ENCODE measurements around the gene EEF1AKMT4. TPM values are rescaled to one million over a fixed set of nuclear protein-coding genes. Genes with fewer than 3 reads are reported as not detected.

Gene EEF1AKMT4
- total RNA-seq (2014; rRNA removed; shearing (Covaris generic)): 5.4 and 5.5 TPM in 2 replicates

GRCh38 chr3:184249412-184250166, at the start of gene EEF1AKMT4:
TSS of gene EEF1AKMT4 (plus strand) at chr3:184249672. CDS start at chr3:184249695, 23 bp downstream.
- Histone ChIP-seq H3K36me3 (no peaks in the 10 kb centered on the region; the same call in 1 of the 2 replicates), H3K27ac (peak within 1 kb of the TSS; percentile 73), H3K4me3 (peak within 1 kb of the TSS; percentile 88), H3K4me1 (no peaks in the 10 kb centered on the region), H3K9me3 (replicated peaks) (no peaks in the 10 kb centered on the region), H3K27me3 (no peaks in the 10 kb centered on the region)
- DNase-seq: peak; percentile 96 to 97

DNA sequence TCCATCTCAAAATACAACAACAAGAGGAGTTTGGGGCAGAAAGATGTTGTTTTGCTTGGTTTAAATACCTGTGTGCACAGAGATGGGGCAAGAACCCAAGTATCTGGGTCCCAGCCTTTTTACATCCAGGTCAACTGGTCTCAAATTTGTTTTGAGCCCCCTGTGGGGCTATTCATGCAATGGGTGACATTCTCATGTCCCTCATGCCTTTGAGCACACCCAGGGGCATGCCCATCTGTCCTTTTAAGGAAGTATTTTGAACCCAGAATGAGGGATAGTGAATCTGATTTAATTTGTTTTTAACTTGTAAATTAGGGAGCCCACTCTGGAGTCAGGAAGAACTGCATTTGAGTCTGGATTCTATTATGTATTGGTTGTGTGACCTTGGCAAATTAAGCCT, 48.6 kb upstream of the EEF1AKMT4 start:
- no peak overlapping the region for H3K4me3 ChIP-seq
- no peak overlapping the region for H3K27ac ChIP-seq
- no peaks in the 10 kb centered on the region for H3K27me3 ChIP-seq
- no peaks in the 10 kb centered on the region for H3K9me3 ChIP-seq (replicated peaks)
- no peak for DNase-seq
- no peaks in the 10 kb centered on the region for H3K36me3 ChIP-seq
- H3K4me1 ChIP-seq: no peaks in the 10 kb centered on the region

DNA sequence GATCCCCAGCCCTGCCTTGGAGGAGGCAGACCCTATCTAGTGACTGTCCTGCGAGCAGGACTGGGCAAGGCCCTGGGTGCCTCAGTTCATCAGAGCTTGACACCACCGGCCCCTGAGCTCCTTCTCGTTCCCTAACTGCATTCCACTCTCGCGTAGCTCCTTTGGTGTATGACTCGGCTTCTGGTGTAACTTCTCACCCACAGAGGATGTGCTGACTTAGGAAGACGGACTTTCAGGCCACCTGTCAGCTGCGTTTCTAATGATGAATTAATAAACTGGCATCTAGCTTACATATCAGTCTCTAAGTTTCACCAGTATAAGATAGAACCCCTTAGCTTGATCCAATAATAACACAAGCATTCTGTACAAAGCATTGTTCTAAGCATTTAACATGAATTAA, 45.9 kb upstream of the EEF1AKMT4 start:
- Histone ChIP-seq H3K4me3 (no peak overlapping the region), H3K27ac (no peak overlapping the region), H3K27me3 (no peaks in the 10 kb centered on the region), H3K36me3 (no peaks in the 10 kb centered on the region), H3K4me1 (no peaks in the 10 kb centered on the region), H3K9me3 (replicated peaks) (no peaks in the 10 kb centered on the region)
- no peak for DNase-seq

- no peak for DNase-seq
- H3K4me3 ChIP-seq: no peak overlapping the region
- H3K9me3 ChIP-seq (replicated peaks): no peaks in the 10 kb centered on the region
- H3K27ac ChIP-seq: no peak overlapping the region
- no peaks in the 10 kb centered on the region for H3K36me3 ChIP-seq
- no peaks in the 10 kb centered on the region for H3K27me3 ChIP-seq
- no peaks in the 10 kb centered on the region for H3K4me1 ChIP-seq
Measured at GRCh38 chr3:184209146-184209923, 40.1 kb upstream of the EEF1AKMT4 start.

GRCh38 chr3:184211297-184211696, 38.2 kb upstream of the EEF1AKMT4 start:
- no peaks in the 10 kb centered on the region for H3K4me1 ChIP-seq
- H3K4me3 ChIP-seq: no peak overlapping the region
- no peaks in the 10 kb centered on the region for H3K27me3 ChIP-seq
- no peaks in the 10 kb centered on the region for H3K36me3 ChIP-seq
- H3K27ac ChIP-seq: no peak overlapping the region
- no peaks in the 10 kb centered on the region for H3K9me3 ChIP-seq (replicated peaks)
- DNase-seq: no peak

- Histone ChIP-seq H3K9me3 (replicated peaks) (no peaks in the 10 kb centered on the region), H3K27me3 (no peaks in the 10 kb centered on the region), H3K36me3 (no peaks in the 10 kb centered on the region), H3K4me3 (no peak overlapping the region), H3K4me1 (no peaks in the 10 kb centered on the region), H3K27ac (no peak overlapping the region)
- no peak for DNase-seq
Measured at GRCh38 chr3:184211718-184212117, 37.8 kb upstream of the EEF1AKMT4 start.

DNA sequence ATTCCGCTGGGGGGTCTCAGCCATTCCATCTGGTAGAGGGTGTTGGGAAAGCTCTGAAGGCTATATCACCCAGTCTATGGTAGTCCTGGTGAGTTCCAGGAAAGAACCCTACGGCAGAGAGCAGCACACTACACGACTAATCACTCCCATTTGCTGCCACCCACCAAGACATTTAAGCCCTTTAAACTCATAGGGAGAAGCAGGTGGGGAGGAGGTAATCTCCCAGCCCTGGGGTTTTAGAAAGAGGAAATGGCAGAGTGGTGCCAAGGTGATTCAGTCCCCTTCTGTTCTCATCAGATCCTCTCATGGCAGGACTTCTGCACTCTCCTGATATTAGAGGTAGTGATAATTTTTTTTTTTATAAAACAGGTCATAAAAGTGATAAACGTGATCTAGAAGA, 30.7 kb upstream of the EEF1AKMT4 start:
- Histone ChIP-seq H3K9me3 (replicated peaks) (no peaks in the 10 kb centered on the region), H3K4me3 (no peak overlapping the region), H3K27me3 (no peaks in the 10 kb centered on the region), H3K27ac (no peak overlapping the region), H3K36me3 (no peaks in the 10 kb centered on the region), H3K4me1 (no peaks in the 10 kb centered on the region)
- peak in 1 of 2 experiments; percentile 29 for DNase-seq

GRCh38 chr3:184222521-184222920, 27.0 kb upstream of the EEF1AKMT4 start:
- DNase-seq: no peak
- Histone ChIP-seq H3K4me3 (no peak overlapping the region), H3K4me1 (no peaks in the 10 kb centered on the region), H3K9me3 (replicated peaks) (no peaks in the 10 kb centered on the region), H3K27me3 (no peaks in the 10 kb centered on the region), H3K27ac (no peak overlapping the region), H3K36me3 (no peaks in the 10 kb centered on the region)

GRCh38 chr3:184223946-184224345, 25.5 kb upstream of the EEF1AKMT4 start:
- Histone ChIP-seq H3K9me3 (replicated peaks) (no peaks in the 10 kb centered on the region), H3K36me3 (no peaks in the 10 kb centered on the region), H3K4me3 (no peak overlapping the region), H3K27me3 (0 out of 2 replicates have a peak, but pooled peaks cover 4% of the 10 kb centered on the region), H3K27ac (no peak overlapping the region), H3K4me1 (no peaks in the 10 kb centered on the region)
- no peak for DNase-seq

- Histone ChIP-seq H3K36me3 (no peaks in the 10 kb centered on the region), H3K4me1 (peaks cover 3% of the 10 kb centered on the region; the same call in 1 of the 2 replicates), H3K4me3 (no peak overlapping the region), H3K27me3 (0 out of 2 replicates have a peak, but pooled peaks cover 4% of the 10 kb centered on the region), H3K27ac (no peak overlapping the region), H3K9me3 (replicated peaks) (no peaks in the 10 kb centered on the region)
- peak; percentile 40 to 70 for DNase-seq
Measured at GRCh38 chr3:184227481-184227935, 22.0 kb upstream of the EEF1AKMT4 start.

- no peak overlapping the region for H3K4me3 ChIP-seq
- DNase-seq: no peak
Measured at GRCh38 chr3:184228376-184229137, 20.9 kb upstream of the EEF1AKMT4 start.

DNA sequence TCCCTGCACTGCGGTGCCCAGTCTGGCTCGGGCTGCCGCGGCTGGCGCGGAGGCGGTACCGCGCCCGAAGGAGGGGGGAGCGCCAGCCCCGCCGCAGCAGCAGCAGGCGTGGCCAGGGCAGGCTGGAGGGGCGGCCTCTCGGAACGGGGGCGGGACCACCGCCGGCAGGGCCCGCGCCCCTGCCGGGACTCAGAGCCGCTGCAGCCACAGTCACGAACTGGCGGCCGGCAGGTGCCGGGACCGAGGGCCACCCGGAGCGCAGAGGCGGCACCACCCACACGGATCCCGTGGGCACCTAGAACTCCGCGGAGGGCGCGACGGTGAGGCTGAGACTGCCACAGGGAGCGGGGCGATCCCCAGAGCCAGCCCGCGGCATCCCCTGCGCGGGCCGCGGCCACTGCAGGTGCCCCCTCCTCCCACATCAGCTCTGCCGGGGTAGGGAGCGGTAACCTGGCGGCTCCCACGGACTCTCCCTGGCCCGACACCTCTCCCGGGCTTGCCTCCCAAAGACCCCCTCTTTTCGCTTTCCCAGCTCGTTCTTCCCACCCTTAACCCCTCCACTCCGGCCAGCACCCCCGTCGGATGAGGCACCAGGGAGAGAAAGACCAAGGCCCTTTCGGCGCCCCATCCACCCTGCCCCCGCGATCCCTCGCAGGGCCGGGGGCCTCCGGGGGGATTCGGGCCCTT, 19.9 kb upstream of the EEF1AKMT4 start, which contains the start of gene VWA5B2:
VWA5B2 (plus strand) TSS at position 192 of the 687 bp plus-strand sequence. CDS start 944 bp downstream, outside the sequence.
- Histone ChIP-seq H3K27ac (no peak within 1 kb of the TSS), H3K36me3 (no peaks in the 10 kb centered on the region), H3K9me3 (replicated peaks) (no peaks in the 10 kb centered on the region), H3K4me3 (peak within 1 kb of the TSS; percentile 55), H3K27me3 (0 out of 2 replicates have a peak, but pooled peaks cover 4% of the 10 kb centered on the region), H3K4me1 (peaks cover 13% of the 10 kb centered on the region; the same call in 1 of the 2 replicates)
- peak; percentile 68 to 72 for DNase-seq

More at GRCh38 chr3:184228376-184229137, 20.9 kb upstream of the EEF1AKMT4 start:
- Histone ChIP-seq H3K36me3 (no peaks in the 10 kb centered on the region), H3K9me3 (replicated peaks) (no peaks in the 10 kb centered on the region), H3K27ac (no peak overlapping the region), H3K27me3 (0 out of 2 replicates have a peak, but pooled peaks cover 4% of the 10 kb centered on the region), H3K4me1 (peaks cover 4% of the 10 kb centered on the region; the same call in 1 of the 2 replicates)

GRCh38 chr3:184230081-184230602, 19.3 kb upstream of the EEF1AKMT4 start:
- Histone ChIP-seq H3K27ac (no peak overlapping the region), H3K36me3 (no peaks in the 10 kb centered on the region), H3K4me3 (peak overlapping the region; percentile 55), H3K4me1 (peaks cover 17% of the 10 kb centered on the region; the same call in 1 of the 2 replicates), H3K9me3 (replicated peaks) (no peaks in the 10 kb centered on the region), H3K27me3 (0 out of 2 replicates have a peak, but pooled peaks cover 4% of the 10 kb centered on the region)
- DNase-seq: peak in 1 of 2 experiments; percentile 25

Data from SJCRH30 (cell line).